ENCODE measurements around the gene TRAFD1. TPM values are rescaled to one million over a fixed set of nuclear protein-coding genes. Genes with fewer than 3 reads are reported as not detected.
A peak's percentile ranks its signal among the peaks of the same experiment; 100 is the strongest.
"Not testable (repeated sequence)": the region's sequence is repeated elsewhere in the genome, so short reads cannot be mapped to it uniquely, and the experiment has no call there.

Gene TRAFD1
- polyA plus RNA-seq, 1 experiment, result 73.4 TPM

- H3K27me3 ChIP-seq (ENCODE audit: control insufficient read depth, insufficient read depth, low read length), result no peaks in the 10 kb centered on the region
- no peak overlapping the region for H3K27ac ChIP-seq (ENCODE audit: low read depth, low read length)
- no peak overlapping the region for H3K4me3 ChIP-seq (ENCODE audit: low read depth, low read length)
- DNase-seq (ENCODE audit: low read depth, low spot score), result no peak
- no peaks in the 10 kb centered on the region; the same call in 1 of the 2 replicates for H3K9me3 ChIP-seq (ENCODE audit: control insufficient read depth, insufficient read depth, low read length)
- no peak for TF ChIP-seq CTCF (IDR thresholded peaks at IDR 0.05; ENCODE audit: low read depth, low read length)
- ChIA-PET POLR2A (interaction anchor here (0.9 kb wide), 1 partner anchor 27 kb away, joined by 3 read pairs; no protein-coding TSS in a partner anchor), CTCF (no interaction called here)
Observed at GRCh38 chr12:112096070-112096469, 29.3 kb upstream of the TRAFD1 start.

- CTCF ChIA-PET, result no interaction called here
- Histone ChIP-seq H3K27ac (ENCODE audit: low read depth, low read length) (peak overlapping the region; percentile 52), H3K4me3 (ENCODE audit: low read depth, low read length) (no peak overlapping the region), H3K9me3 (ENCODE audit: control insufficient read depth, insufficient read depth, low read length) (no peaks in the 10 kb centered on the region; the same call in 1 of the 2 replicates), H3K27me3 (ENCODE audit: control insufficient read depth, insufficient read depth, low read length) (no peaks in the 10 kb centered on the region)
- TF ChIP-seq CTCF (IDR thresholded peaks at IDR 0.05; ENCODE audit: low read depth, low read length), result no peak
- DNase-seq (ENCODE audit: low read depth, low spot score), result no peak
- POLR2A ChIA-PET, result interaction anchor here (0.7 to 1.0 kb wide), 3 partner anchors 8 to 84 kb away, joined by 3 to 7 read pairs (median 3); partner anchors contain the start of genes ERP29 and TMEM116
Observed at GRCh38 chr12:112096667-112097066, 28.7 kb upstream of the TRAFD1 start.

GRCh38 chr12:112097641-112098040 lies 27.7 kb upstream of the TRAFD1 start:
- no peak for TF ChIP-seq CTCF (IDR thresholded peaks at IDR 0.05; ENCODE audit: low read depth, low read length)
- no peaks in the 10 kb centered on the region; the same call in 1 of the 2 replicates for H3K9me3 ChIP-seq (ENCODE audit: control insufficient read depth, insufficient read depth, low read length)
- H3K4me3 ChIP-seq (ENCODE audit: low read depth, low read length), result no peak overlapping the region
- POLR2A ChIA-PET, result interaction anchor here (0.6 to 1.1 kb wide), 5 partner anchors 9 to 537 kb away, joined by 3 to 7 read pairs (median 5); partner anchors contain the start of genes ERP29, TMEM116 and TRAFD1
- DNase-seq (ENCODE audit: low read depth, low spot score), result no peak
- CTCF ChIA-PET, result interaction anchor here (0.6 to 1.0 kb wide), 2 partner anchors 153 to 289 kb away, joined by 3 to 4 read pairs; no protein-coding TSS in a partner anchor
- no peaks in the 10 kb centered on the region for H3K27me3 ChIP-seq (ENCODE audit: control insufficient read depth, insufficient read depth, low read length)
- no peak overlapping the region for H3K27ac ChIP-seq (ENCODE audit: low read depth, low read length)

- DNase-seq (ENCODE audit: low read depth, low spot score); H3K4me3 ChIP-seq (ENCODE audit: low read depth, low read length); H3K9me3 ChIP-seq (ENCODE audit: control insufficient read depth, insufficient read depth, low read length); H3K27ac ChIP-seq (ENCODE audit: low read depth, low read length); H3K27me3 ChIP-seq (ENCODE audit: control insufficient read depth, insufficient read depth, low read length): not testable (repeated sequence)
- POLR2A ChIA-PET, result interaction anchor here (0.7 to 1.6 kb wide), 2 partner anchors 14 to 25 kb away, joined by 5 to 6 read pairs; partner anchors contain the start of gene TRAFD1
- CTCF ChIA-PET, result interaction anchor here (0.7 kb wide), 1 partner anchor 10 kb away, joined by 10 read pairs; no protein-coding TSS in a partner anchor
Observed at GRCh38 chr12:112100500-112100899, 24.9 kb upstream of the TRAFD1 start.

GRCh38 chr12:112102127-112102526 lies 23.2 kb upstream of the TRAFD1 start:
- DNase-seq (ENCODE audit: low read depth, low spot score), result no peak
- no peak for TF ChIP-seq CTCF (IDR thresholded peaks at IDR 0.05; ENCODE audit: low read depth, low read length)
- H3K27me3 ChIP-seq (ENCODE audit: control insufficient read depth, insufficient read depth, low read length), result no peaks in the 10 kb centered on the region
- H3K9me3 ChIP-seq (ENCODE audit: control insufficient read depth, insufficient read depth, low read length), result no peaks in the 10 kb centered on the region; the same call in 1 of the 2 replicates
- POLR2A ChIA-PET, result no interaction called here
- no peak overlapping the region for H3K4me3 ChIP-seq (ENCODE audit: low read depth, low read length)
- H3K27ac ChIP-seq (ENCODE audit: low read depth, low read length), result no peak overlapping the region
- CTCF ChIA-PET, result no interaction called here

GRCh38 chr12:112102746-112103145 lies 22.6 kb upstream of the TRAFD1 start:
- H3K27me3 ChIP-seq (ENCODE audit: control insufficient read depth, insufficient read depth, low read length); H3K9me3 ChIP-seq (ENCODE audit: control insufficient read depth, insufficient read depth, low read length); DNase-seq (ENCODE audit: low read depth, low spot score); POLR2A ChIA-PET; H3K27ac ChIP-seq (ENCODE audit: low read depth, low read length); H3K4me3 ChIP-seq (ENCODE audit: low read depth, low read length); CTCF ChIA-PET: not testable (repeated sequence)
